ENCODE data around the gene HOXA4. TPM values are rescaled to one million over a fixed set of nuclear protein-coding genes. Genes with fewer than 3 reads are reported as not detected.
A peak's percentile ranks its signal among the peaks of the same experiment; 100 is the strongest.

The HOXA4 gene
- total RNA-seq, 3 donors from 2014 or later (not counting 1 experiment from before 2014, with no cell fraction given), result 0.52 to 2.1 (median 0.63) TPM

GRCh38 chr7:27159266-27160144, 28.9 kb upstream of the HOXA4 start:
- no peaks in the 10 kb centered on the region for H3K36me3 Mint-ChIP-seq
- H3K36me3 ChIP-seq (ENCODE audit: control insufficient read depth, insufficient read depth, low read length), result no peaks in the 10 kb centered on the region
- no peak overlapping the region for H3K27ac Mint-ChIP-seq
- ATAC-seq (no peak), DNase-seq (peak in 1 of 2 donors; percentile 15)
- H3K4me3 ChIP-seq (ENCODE audit: low read length), result no peak overlapping the region
- no peak overlapping the region for H3K27ac ChIP-seq (ENCODE audit: low read length)
- peaks cover 64% of the 10 kb centered on the region for H3K4me1 ChIP-seq (ENCODE audit: control insufficient read depth, insufficient read depth, low read length)
- peaks cover 68 to 79% of the 10 kb centered on the region in 2 donors for H3K27me3 Mint-ChIP-seq (ENCODE audit: low read depth in 2 of 2)
- peaks cover 23 to 55% of the 10 kb centered on the region in 2 donors for H3K4me1 Mint-ChIP-seq
- intact Hi-C loops (cut with micrococcal nuclease), result loop anchor here (2.0 to 10.0 kb wide), 3 partner anchors 85 to 962 kb away; partner anchors contain the start of gene EVX1
- peak overlapping the region; percentile 76 for H3K4me3 Mint-ChIP-seq
- no peaks in the 10 kb centered on the region for H3K9me3 Mint-ChIP-seq
- no peak for TF ChIP-seq CTCF (IDR thresholded peaks at IDR 0.05)
- WGBS (ENCODE audit: insufficient coverage), result 51% methylated on average over 25 of the region's 27 CpGs
- peaks cover 67% of the 10 kb centered on the region for H3K27me3 ChIP-seq (ENCODE audit: control insufficient read depth, insufficient read depth, low read length)
- H3K9me3 ChIP-seq (ENCODE audit: control insufficient read depth, insufficient read depth, low read length), result no peaks in the 10 kb centered on the region

- Histone ChIP-seq H3K27me3 (ENCODE audit: control insufficient read depth, insufficient read depth, low read length) (peaks cover 67% of the 10 kb centered on the region), H3K36me3 (ENCODE audit: control insufficient read depth, insufficient read depth, low read length) (no peaks in the 10 kb centered on the region), H3K4me1 (ENCODE audit: control insufficient read depth, insufficient read depth, low read length) (peaks cover 59% of the 10 kb centered on the region), H3K4me3 (ENCODE audit: low read length) (no peak overlapping the region), H3K27ac (ENCODE audit: low read length) (no peak overlapping the region), H3K9me3 (ENCODE audit: control insufficient read depth, insufficient read depth, low read length) (no peaks in the 10 kb centered on the region)
- Mint-ChIP-seq H3K9me3 (no peaks in the 10 kb centered on the region), H3K4me1 (peaks cover 29 to 53% of the 10 kb centered on the region in 2 donors), H3K36me3 (no peaks in the 10 kb centered on the region), H3K4me3 (peak overlapping the region; percentile 58), H3K27me3 (ENCODE audit: low read depth in 2 of 2) (peaks cover 68 to 79% of the 10 kb centered on the region in 2 donors), H3K27ac (no peak overlapping the region)
- DNase-seq (peak in 1 of 2 donors; percentile 15), ATAC-seq (no peak)
- intact Hi-C loops (cut with micrococcal nuclease), result no loop called here
- no peak for TF ChIP-seq CTCF (IDR thresholded peaks at IDR 0.05)
- WGBS (ENCODE audit: insufficient coverage), result 27% methylated on average over 35 of the region's 35 CpGs
These were observed 28.1 kb upstream of the HOXA4 start for GRCh38 chr7:27158436-27159265.

- Histone ChIP-seq H3K27ac (ENCODE audit: low read length) (no peak overlapping the region), H3K36me3 (ENCODE audit: control insufficient read depth, insufficient read depth, low read length) (no peaks in the 10 kb centered on the region), H3K4me3 (ENCODE audit: low read length) (no peak overlapping the region), H3K4me1 (ENCODE audit: control insufficient read depth, insufficient read depth, low read length) (peaks cover 61% of the 10 kb centered on the region), H3K27me3 (ENCODE audit: control insufficient read depth, insufficient read depth, low read length) (peaks cover 75% of the 10 kb centered on the region), H3K9me3 (ENCODE audit: control insufficient read depth, insufficient read depth, low read length) (no peaks in the 10 kb centered on the region)
- Mint-ChIP-seq H3K4me3 (peak overlapping the region; percentile 59), H3K27me3 (ENCODE audit: low read depth in 2 of 2) (peaks cover 69 to 78% of the 10 kb centered on the region in 2 donors), H3K27ac (no peak overlapping the region), H3K4me1 (peaks cover 29 to 53% of the 10 kb centered on the region in 2 donors), H3K9me3 (no peaks in the 10 kb centered on the region), H3K36me3 (no peaks in the 10 kb centered on the region)
- DNase-seq (no peak), ATAC-seq (no peak)
- TF ChIP-seq CTCF (IDR thresholded peaks at IDR 0.05), result no peak
- WGBS (ENCODE audit: insufficient coverage), result 16% methylated on average over 24 of the region's 30 CpGs
- intact Hi-C loops (cut with micrococcal nuclease), result loop anchor here (2.0 kb wide), 1 partner anchor 15 kb away; no protein-coding TSS in a partner anchor
These were observed 27.3 kb upstream of the HOXA4 start for GRCh38 chr7:27157702-27158431.
